Bronchial epithelial cell (primary cell): ENCODE measurements around the gene ACOT7. TPM values are rescaled to one million over a fixed set of nuclear protein-coding genes. Genes with fewer than 3 reads are reported as not detected.
A peak's percentile ranks its signal among the peaks of the same experiment; 100 is the strongest.

Experiments
- DNase-seq: peaks from one replicate; pipeline ENCODE4 v3.0.0-alpha.2; 2010; ENCODE audit warnings: low read depth
- FAIRE-seq: peaks from 2 replicates; lab custom pipeline; 2011; peaks lifted over from hg19 to GRCh38; lab: Jason Lieb, UNC
- H3K27me3 ChIP-seq: 2 replicates; pipeline ENCODE4 v1.5.1; 2011; ENCODE audit warnings: low read length; ENCODE audit not compliant: control insufficient read depth, insufficient read depth
- H3K36me3 ChIP-seq: 2 replicates; pipeline ENCODE4 v1.5.1; 2011; ENCODE audit warnings: low read length; ENCODE audit not compliant: control insufficient read depth, insufficient read depth
- H3K4me3 ChIP-seq: 2 replicates; pipeline ENCODE4 v1.5.1; 2011; ENCODE audit warnings: mild to moderate bottlenecking, low read depth, low read length, control low read depth
- CTCF ChIP-seq: IDR thresholded peaks from 2 replicates; pipeline ENCODE4 v1.5.1; 2011; ENCODE audit warnings: mild to moderate bottlenecking, moderate library complexity, low read length, control low read depth, inconsistent platforms; ENCODE audit not compliant: insufficient read depth, severe bottlenecking
- total RNA-seq: library from RNA; depleted of rRNA; stranded (reverse); fragments of >200 nt; gene quantifications from 2 replicates; pipeline ENCODE4 v1.2.1, GENCODE V29; 2014

Gene ACOT7
- total RNA-seq, 1 donor from 2014 or later, result 89.8 TPM

GRCh38 chr1:6414881-6415626 is 21.5 kb upstream of the ACOT7 start:
- peak; percentile 84 for DNase-seq
- no peak overlapping the region for H3K4me3 ChIP-seq

GRCh38 chr1:6414443-6414844 is 20.9 kb upstream of the ACOT7 start:
- peak; percentile 32 for FAIRE-seq
- H3K4me3 ChIP-seq, result no peak overlapping the region
- H3K36me3 ChIP-seq, result peaks cover 6% of the 10 kb centered on the region
- H3K27me3 ChIP-seq, result no peaks in the 10 kb centered on the region
- peak; percentile 78 for TF ChIP-seq CTCF
- DNase-seq, result peak; percentile 99

More at GRCh38 chr1:6414881-6415626, 21.5 kb upstream of the ACOT7 start:
- no peak for TF ChIP-seq CTCF
- Histone ChIP-seq H3K27me3 (no peaks in the 10 kb centered on the region), H3K36me3 (peaks cover 6% of the 10 kb centered on the region)
- FAIRE-seq, result no peak

GRCh38 chr1:6412896-6413295 is 19.3 kb upstream of the ACOT7 start:
- Histone ChIP-seq H3K4me3 (no peak overlapping the region), H3K36me3 (peaks cover 1% of the 10 kb centered on the region), H3K27me3 (no peaks in the 10 kb centered on the region)
- FAIRE-seq (no peak), DNase-seq (peak; percentile 97)
- no peak for TF ChIP-seq CTCF

- FAIRE-seq (no peak), DNase-seq (no peak)
- Histone ChIP-seq H3K36me3 (no peaks in the 10 kb centered on the region), H3K4me3 (no peak overlapping the region), H3K27me3 (no peaks in the 10 kb centered on the region)
- no peak for TF ChIP-seq CTCF
Observed at GRCh38 chr1:6410248-6410893, 16.8 kb upstream of the ACOT7 start.

- DNase-seq, result no peak
- no peaks in the 10 kb centered on the region for H3K27me3 ChIP-seq
- TF ChIP-seq CTCF, result no peak
- no peak for FAIRE-seq
- no peak overlapping the region for H3K4me3 ChIP-seq
- H3K36me3 ChIP-seq, result no peaks in the 10 kb centered on the region
Observed at GRCh38 chr1:6409733-6410132, 16.2 kb upstream of the ACOT7 start.
